ENCODE measurements around the gene ARL13A.

DNA sequence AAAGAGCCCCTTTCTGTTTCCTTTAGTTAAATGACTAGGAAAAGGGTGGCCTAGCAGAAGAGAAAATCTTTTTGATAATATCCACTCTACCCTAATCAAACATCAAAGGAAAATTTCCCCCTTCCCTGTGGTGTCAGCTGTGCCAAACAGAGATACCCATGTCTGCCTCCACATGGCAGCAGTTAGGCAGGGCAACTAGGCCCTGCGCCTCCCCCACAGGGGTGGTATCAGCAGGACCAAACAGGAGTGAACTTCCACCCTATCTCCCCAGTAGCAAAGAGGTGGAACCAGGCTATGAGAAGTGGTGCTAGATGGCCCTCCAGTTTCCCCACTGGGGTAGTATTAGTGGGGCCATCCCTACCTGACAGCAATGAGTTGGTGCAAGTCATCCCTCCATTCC lies 21.0 kb upstream of the ARL13A start:
- TF ChIP-seq, protein P1, sequence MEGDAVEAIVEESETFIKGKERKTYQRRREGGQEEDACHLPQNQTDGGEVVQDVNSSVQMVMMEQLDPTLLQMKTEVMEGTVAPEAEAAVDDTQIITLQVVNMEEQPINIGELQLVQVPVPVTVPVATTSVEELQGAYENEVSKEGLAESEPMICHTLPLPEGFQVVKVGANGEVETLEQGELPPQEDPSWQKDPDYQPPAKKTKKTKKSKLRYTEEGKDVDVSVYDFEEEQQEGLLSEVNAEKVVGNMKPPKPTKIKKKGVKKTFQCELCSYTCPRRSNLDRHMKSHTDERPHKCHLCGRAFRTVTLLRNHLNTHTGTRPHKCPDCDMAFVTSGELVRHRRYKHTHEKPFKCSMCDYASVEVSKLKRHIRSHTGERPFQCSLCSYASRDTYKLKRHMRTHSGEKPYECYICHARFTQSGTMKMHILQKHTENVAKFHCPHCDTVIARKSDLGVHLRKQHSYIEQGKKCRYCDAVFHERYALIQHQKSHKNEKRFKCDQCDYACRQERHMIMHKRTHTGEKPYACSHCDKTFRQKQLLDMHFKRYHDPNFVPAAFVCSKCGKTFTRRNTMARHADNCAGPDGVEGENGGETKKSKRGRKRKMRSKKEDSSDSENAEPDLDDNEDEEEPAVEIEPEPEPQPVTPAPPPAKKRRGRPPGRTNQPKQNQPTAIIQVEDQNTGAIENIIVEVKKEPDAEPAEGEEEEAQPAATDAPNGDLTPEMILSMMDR (IDR thresholded peaks at IDR 0.05): no peak
- no peak for TF ChIP-seq POLR2A (IDR thresholded peaks at IDR 0.05)
